ENCODE measurements around the gene GPR156. TPM values are rescaled to one million over a fixed set of nuclear protein-coding genes. Genes with fewer than 3 reads are reported as not detected.

The GPR156 gene
- total and polyA plus RNA-seq, 3 donors from 2014 or later, result 5.5 to 12.7 (median 7.3) TPM

DNA sequence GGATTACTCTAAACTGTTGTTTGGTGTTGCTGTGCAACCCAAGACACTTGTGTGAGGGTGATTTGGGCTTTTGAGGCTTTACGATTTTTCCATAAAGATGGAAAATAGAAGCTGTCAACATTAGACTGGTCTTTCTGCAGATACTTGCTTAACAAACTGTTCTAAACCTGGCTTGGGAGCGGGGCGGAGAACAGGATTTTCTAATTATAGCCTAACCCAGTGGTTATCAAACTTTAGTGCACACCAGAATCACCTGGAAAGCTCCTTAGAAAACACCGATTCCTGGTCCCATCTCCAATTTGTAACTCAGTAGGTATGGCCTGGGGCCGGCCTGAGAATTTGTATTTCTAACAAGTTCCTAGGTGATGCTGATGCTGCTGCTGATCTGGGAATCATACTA is 19.0 kb downstream of the GPR156 start:
- intact Hi-C loops (cut with DNase I; ENCODE audit: low total_unique reads), result no loop called here
- Histone ChIP-seq H3K4me3 (no peak overlapping the region), H3K4me1 (no peaks in the 10 kb centered on the region), H3K27ac (no peak overlapping the region), H3K36me3 (ENCODE audit: low read depth, missing control alignments) (no peaks in the 10 kb centered on the region), H3K9me3 (no peaks in the 10 kb centered on the region), H3K27me3 (no peaks in the 10 kb centered on the region)
- TF ChIP-seq POLR2A (IDR thresholded peaks at IDR 0.05), result no peak
- TF ChIP-seq, protein P1, sequence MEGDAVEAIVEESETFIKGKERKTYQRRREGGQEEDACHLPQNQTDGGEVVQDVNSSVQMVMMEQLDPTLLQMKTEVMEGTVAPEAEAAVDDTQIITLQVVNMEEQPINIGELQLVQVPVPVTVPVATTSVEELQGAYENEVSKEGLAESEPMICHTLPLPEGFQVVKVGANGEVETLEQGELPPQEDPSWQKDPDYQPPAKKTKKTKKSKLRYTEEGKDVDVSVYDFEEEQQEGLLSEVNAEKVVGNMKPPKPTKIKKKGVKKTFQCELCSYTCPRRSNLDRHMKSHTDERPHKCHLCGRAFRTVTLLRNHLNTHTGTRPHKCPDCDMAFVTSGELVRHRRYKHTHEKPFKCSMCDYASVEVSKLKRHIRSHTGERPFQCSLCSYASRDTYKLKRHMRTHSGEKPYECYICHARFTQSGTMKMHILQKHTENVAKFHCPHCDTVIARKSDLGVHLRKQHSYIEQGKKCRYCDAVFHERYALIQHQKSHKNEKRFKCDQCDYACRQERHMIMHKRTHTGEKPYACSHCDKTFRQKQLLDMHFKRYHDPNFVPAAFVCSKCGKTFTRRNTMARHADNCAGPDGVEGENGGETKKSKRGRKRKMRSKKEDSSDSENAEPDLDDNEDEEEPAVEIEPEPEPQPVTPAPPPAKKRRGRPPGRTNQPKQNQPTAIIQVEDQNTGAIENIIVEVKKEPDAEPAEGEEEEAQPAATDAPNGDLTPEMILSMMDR (IDR thresholded peaks at IDR 0.05), result no peak
- 75 to 86% methylated on average over 5 of the region's 5 CpGs for WGBS, 2 donors
- DNase-seq, result no peak

DNA sequence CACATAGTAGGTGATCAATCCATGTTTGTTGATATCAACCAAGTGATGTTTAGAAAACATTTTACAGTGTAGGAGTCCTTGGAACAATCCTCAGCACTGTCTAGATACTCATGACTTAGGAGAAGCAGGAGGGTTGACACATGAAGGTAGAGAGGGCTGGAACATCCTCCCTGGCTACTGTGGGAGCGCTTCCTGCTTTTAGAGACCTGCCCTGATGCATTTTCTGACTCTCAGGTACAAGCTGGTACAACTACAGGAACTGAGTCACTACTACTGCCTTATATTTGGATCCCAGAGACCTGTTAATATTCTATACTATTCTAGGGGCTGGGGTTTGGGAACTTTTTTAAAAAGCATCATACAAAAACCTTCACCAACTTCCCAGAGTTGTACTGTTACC is 20.1 kb downstream of the GPR156 start:
- Histone ChIP-seq H3K4me1 (no peaks in the 10 kb centered on the region), H3K4me3 (no peak overlapping the region), H3K36me3 (ENCODE audit: low read depth, missing control alignments) (no peaks in the 10 kb centered on the region), H3K27me3 (no peaks in the 10 kb centered on the region), H3K27ac (no peak overlapping the region), H3K9me3 (no peaks in the 10 kb centered on the region)
- TF ChIP-seq, protein P1 (IDR thresholded peaks at IDR 0.05), result no peak
- no peak for TF ChIP-seq POLR2A (IDR thresholded peaks at IDR 0.05)
- 100% methylated on average over 1 of the region's 1 CpG for WGBS, 2 donors
- DNase-seq, result no peak
- intact Hi-C loops (cut with DNase I; ENCODE audit: low total_unique reads), result no loop called here

DNA sequence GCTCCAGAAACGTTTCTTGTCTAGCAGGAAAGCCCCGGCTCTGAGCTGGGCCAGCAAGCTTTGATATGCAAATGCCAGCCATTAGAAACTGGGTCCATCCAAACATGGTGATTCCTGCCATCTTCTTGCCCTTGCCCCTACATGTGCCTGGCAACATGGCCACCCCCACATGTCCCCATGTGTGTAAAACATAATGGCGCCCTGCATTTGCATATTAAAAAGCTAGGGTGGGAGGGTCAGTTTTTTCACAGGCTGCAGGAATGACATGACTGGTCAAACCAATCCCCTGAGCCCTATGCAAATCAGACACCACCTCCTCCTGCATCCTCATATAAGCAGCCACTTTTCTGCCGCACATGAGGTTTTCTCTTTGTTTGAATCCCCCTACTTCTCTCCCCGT is 21.2 kb downstream of the GPR156 start:
- Histone ChIP-seq H3K27me3 (no peaks in the 10 kb centered on the region), H3K36me3 (ENCODE audit: low read depth, missing control alignments) (no peaks in the 10 kb centered on the region), H3K4me1 (no peaks in the 10 kb centered on the region), H3K9me3 (no peaks in the 10 kb centered on the region), H3K27ac (no peak overlapping the region), H3K4me3 (no peak overlapping the region)
- DNase-seq, result no peak
- intact Hi-C loops (cut with DNase I; ENCODE audit: low total_unique reads), result no loop called here
- WGBS, 2 donors, result 67 to 76% methylated on average over 5 of the region's 5 CpGs
- TF ChIP-seq, protein P1 (IDR thresholded peaks at IDR 0.05), result no peak
- TF ChIP-seq POLR2A (IDR thresholded peaks at IDR 0.05), result no peak

GRCh38 chr3:120258009-120258408 is 27.0 kb downstream of the GPR156 start:
- Histone ChIP-seq H3K27ac (no peak overlapping the region), H3K4me3 (no peak overlapping the region), H3K4me1 (no peaks in the 10 kb centered on the region), H3K9me3 (no peaks in the 10 kb centered on the region), H3K36me3 (ENCODE audit: low read depth, missing control alignments) (no peaks in the 10 kb centered on the region), H3K27me3 (no peaks in the 10 kb centered on the region)
- no peak for DNase-seq
- 65 to 89% methylated on average over 1 of the region's 1 CpG for WGBS, 2 donors
- TF ChIP-seq, protein P1 (IDR thresholded peaks at IDR 0.05), result no peak
- TF ChIP-seq POLR2A (IDR thresholded peaks at IDR 0.05), result no peak
- intact Hi-C loops (cut with DNase I; ENCODE audit: low total_unique reads), result loop anchor here (10.0 kb wide), 1 partner anchor 137 kb away; no protein-coding TSS in a partner anchor

- Histone ChIP-seq H3K27ac (no peak overlapping the region), H3K9me3 (no peaks in the 10 kb centered on the region), H3K27me3 (no peaks in the 10 kb centered on the region), H3K4me1 (no peaks in the 10 kb centered on the region), H3K4me3 (no peak overlapping the region), H3K36me3 (ENCODE audit: low read depth, missing control alignments) (no peaks in the 10 kb centered on the region)
- DNase-seq, result no peak
- intact Hi-C loops (cut with DNase I; ENCODE audit: low total_unique reads), result loop anchor here (10.0 kb wide), 3 partner anchors 169 to 549 kb away; no protein-coding TSS in a partner anchor
- TF ChIP-seq POLR2A (IDR thresholded peaks at IDR 0.05), result no peak
- TF ChIP-seq, protein P1 (IDR thresholded peaks at IDR 0.05), result no peak
Measured at GRCh38 chr3:120245386-120245785, 39.6 kb downstream of the GPR156 start.

All from testis (tissue), 3 donors.